ENCODE measurements around the gene DMGDH.

DMGDH gene

DNA sequence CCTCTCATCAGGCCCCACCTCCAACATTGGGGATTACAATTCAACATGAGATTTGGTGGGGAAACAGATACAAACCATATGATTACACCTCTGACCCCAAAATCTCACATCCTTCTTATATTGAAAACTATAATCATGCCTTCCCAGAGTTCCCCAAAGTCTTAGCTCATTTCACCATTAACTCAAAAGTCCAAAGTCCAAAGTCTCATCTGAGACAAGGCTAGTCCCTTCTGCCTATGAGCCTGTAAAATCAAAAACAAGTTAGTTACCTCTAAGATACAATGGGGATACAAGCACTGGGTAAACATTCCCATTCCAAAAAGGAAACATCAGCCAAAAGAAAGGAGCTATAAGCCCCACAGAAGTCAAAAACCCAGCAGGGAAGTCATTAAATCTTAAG lies 57.6 kb downstream of the DMGDH start:
- Histone ChIP-seq H3K36me3 (no peaks in the 10 kb centered on the region), H3K27ac (no peak overlapping the region), H3K4me3 (ENCODE audit: low read depth in 1 of 2, low read length in 1 of 2) (no peak overlapping the region), H3K27me3 (peaks cover 24% of the 10 kb centered on the region), H3K9me3 (no peaks in the 10 kb centered on the region), H3K4me1 (ENCODE audit: control insufficient read depth in 1 of 2, insufficient read depth in 1 of 2, low read depth in 1 of 2, low read length in 1 of 2) (no peaks in the 10 kb centered on the region)
- TF ChIP-seq, protein P1, sequence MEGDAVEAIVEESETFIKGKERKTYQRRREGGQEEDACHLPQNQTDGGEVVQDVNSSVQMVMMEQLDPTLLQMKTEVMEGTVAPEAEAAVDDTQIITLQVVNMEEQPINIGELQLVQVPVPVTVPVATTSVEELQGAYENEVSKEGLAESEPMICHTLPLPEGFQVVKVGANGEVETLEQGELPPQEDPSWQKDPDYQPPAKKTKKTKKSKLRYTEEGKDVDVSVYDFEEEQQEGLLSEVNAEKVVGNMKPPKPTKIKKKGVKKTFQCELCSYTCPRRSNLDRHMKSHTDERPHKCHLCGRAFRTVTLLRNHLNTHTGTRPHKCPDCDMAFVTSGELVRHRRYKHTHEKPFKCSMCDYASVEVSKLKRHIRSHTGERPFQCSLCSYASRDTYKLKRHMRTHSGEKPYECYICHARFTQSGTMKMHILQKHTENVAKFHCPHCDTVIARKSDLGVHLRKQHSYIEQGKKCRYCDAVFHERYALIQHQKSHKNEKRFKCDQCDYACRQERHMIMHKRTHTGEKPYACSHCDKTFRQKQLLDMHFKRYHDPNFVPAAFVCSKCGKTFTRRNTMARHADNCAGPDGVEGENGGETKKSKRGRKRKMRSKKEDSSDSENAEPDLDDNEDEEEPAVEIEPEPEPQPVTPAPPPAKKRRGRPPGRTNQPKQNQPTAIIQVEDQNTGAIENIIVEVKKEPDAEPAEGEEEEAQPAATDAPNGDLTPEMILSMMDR (IDR thresholded peaks at IDR 0.05): no peak

DNA sequence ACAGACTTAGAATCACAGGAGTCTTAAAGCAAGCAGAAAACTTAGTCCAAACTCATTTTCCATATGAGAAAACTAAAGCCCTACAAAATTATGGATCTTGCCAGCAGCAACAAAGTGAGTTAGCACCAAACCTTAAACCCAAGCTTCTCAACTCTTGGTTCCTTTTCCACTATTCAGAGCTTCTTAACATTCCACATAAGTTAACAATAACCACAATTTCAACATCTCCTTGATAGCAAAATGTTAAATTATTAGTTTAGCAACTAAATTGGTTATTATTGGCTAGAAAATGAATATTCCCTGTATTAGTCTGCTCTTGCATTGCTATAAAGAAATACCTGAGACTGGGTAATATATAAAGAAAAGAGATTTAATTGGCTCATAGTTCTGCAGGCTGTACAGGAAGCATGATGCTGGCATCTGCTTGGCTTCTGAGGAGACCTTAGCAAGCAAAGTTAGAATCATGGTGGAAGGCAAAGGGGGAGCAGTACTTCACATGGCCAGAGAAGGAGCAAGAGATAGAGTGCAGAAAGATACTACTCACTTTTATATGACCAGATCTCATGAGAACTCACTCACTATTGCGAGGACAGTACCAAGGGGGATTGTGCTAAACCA lies 58.1 kb downstream of the DMGDH start:
- no peak overlapping the region for H3K4me3 ChIP-seq (ENCODE audit: low read depth in 1 of 2, low read length in 1 of 2)
- H3K36me3 ChIP-seq: no peaks in the 10 kb centered on the region

DNA sequence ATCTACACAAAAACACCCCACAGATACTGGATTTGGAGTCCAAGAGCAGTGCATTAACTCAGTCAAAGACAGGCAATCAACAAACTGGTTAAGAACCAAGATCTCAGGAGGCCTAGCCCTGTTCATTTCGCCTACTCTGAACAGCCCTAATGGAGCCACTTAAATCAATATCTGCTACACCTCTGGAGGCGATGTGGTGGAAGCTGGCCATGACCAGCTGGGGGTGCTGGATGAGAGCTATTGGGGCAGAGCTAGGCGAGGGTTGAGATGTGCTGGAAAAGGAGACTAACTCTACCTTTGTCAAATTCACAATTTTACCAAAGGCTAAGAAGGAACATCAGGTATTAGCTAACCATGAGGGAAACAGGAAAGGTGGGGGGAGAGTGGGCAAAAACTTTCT lies 61.1 kb downstream of the DMGDH start:
- Histone ChIP-seq H3K27me3 (no peaks in the 10 kb centered on the region), H3K27ac (no peak overlapping the region), H3K4me3 (ENCODE audit: low read depth in 1 of 2, low read length in 1 of 2) (no peak overlapping the region), H3K9me3 (no peaks in the 10 kb centered on the region), H3K36me3 (no peaks in the 10 kb centered on the region), H3K4me1 (ENCODE audit: control insufficient read depth in 1 of 2, insufficient read depth in 1 of 2, low read depth in 1 of 2, low read length in 1 of 2) (no peaks in the 10 kb centered on the region)
- TF ChIP-seq, protein P1 (IDR thresholded peaks at IDR 0.05): no peak

More for the DNA sequence above, 58.1 kb downstream of the DMGDH start:
- Histone ChIP-seq H3K9me3 (no peaks in the 10 kb centered on the region), H3K27me3 (peaks cover 19% of the 10 kb centered on the region), H3K4me1 (ENCODE audit: control insufficient read depth in 1 of 2, insufficient read depth in 1 of 2, low read depth in 1 of 2, low read length in 1 of 2) (no peaks in the 10 kb centered on the region), H3K27ac (no peak overlapping the region)
- TF ChIP-seq, protein P1 (IDR thresholded peaks at IDR 0.05): no peak

GRCh38 chr5:79007872-79008271 lies 61.6 kb downstream of the DMGDH start:
- Histone ChIP-seq H3K4me1 (ENCODE audit: control insufficient read depth in 1 of 2, insufficient read depth in 1 of 2, low read depth in 1 of 2, low read length in 1 of 2) (no peaks in the 10 kb centered on the region), H3K4me3 (ENCODE audit: low read depth in 1 of 2, low read length in 1 of 2) (no peak overlapping the region), H3K36me3 (no peaks in the 10 kb centered on the region), H3K27me3 (no peaks in the 10 kb centered on the region), H3K9me3 (no peaks in the 10 kb centered on the region), H3K27ac (no peak overlapping the region)
- TF ChIP-seq, protein P1 (IDR thresholded peaks at IDR 0.05): no peak

GRCh38 chr5:79005936-79006631 lies 63.4 kb downstream of the DMGDH start:
- Histone ChIP-seq H3K27ac (no peak overlapping the region), H3K4me3 (ENCODE audit: low read depth in 1 of 2, low read length in 1 of 2) (no peak overlapping the region), H3K27me3 (no peaks in the 10 kb centered on the region), H3K4me1 (ENCODE audit: control insufficient read depth in 1 of 2, insufficient read depth in 1 of 2, low read depth in 1 of 2, low read length in 1 of 2) (no peaks in the 10 kb centered on the region), H3K9me3 (no peaks in the 10 kb centered on the region), H3K36me3 (no peaks in the 10 kb centered on the region)
- TF ChIP-seq, protein P1 (IDR thresholded peaks at IDR 0.05): no peak
